ENCODE data around the gene DCLRE1C.
A peak's percentile ranks its signal among the peaks of the same experiment; 100 is the strongest.
"Not testable (repeated sequence)": the region's sequence is repeated elsewhere in the genome, so short reads cannot be mapped to it uniquely, and the experiment has no call there.

The DCLRE1C gene

GRCh38 chr10:14925268-14925667, 28.6 kb downstream of the DCLRE1C start:
- no peaks in the 10 kb centered on the region for H3K9me3 Mint-ChIP-seq
- no peak overlapping the region for H3K27ac Mint-ChIP-seq
- peaks cover 67% of the 10 kb centered on the region for H3K36me3 Mint-ChIP-seq (ENCODE audit: low read depth)
- no peaks in the 10 kb centered on the region for H3K27me3 Mint-ChIP-seq (ENCODE audit: low read depth)
- no peak overlapping the region for H3K4me3 Mint-ChIP-seq
- H3K4me1 Mint-ChIP-seq (ENCODE audit: low read depth), result peaks cover 13% of the 10 kb centered on the region

DNA sequence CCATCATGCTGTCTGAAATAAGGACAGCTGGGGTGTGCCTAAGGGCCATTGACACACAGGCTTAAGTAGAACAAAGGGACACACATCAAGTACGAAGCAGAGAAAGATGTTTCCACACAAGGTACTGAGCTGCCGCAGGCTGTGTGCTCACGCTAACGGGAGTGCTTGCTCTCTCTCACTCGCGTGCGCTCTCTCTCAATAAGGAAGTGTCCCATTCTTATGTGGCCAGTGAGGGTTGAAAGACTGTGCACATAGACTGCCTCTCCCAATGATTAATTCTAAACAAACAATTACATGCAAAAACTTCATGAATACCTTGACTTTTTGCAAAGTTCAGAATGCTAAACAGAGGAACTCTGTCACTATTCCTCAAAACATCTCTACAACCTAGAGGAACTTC, 29.9 kb downstream of the DCLRE1C start:
- Mint-ChIP-seq H3K27me3 (ENCODE audit: low read depth) (no peaks in the 10 kb centered on the region), H3K36me3 (ENCODE audit: low read depth) (peaks cover 73% of the 10 kb centered on the region), H3K4me3 (no peak overlapping the region), H3K27ac (no peak overlapping the region), H3K4me1 (ENCODE audit: low read depth) (peaks cover 19% of the 10 kb centered on the region), H3K9me3 (no peaks in the 10 kb centered on the region)

- Mint-ChIP-seq H3K27me3 (ENCODE audit: low read depth) (no peaks in the 10 kb centered on the region), H3K4me3 (no peak overlapping the region), H3K4me1 (ENCODE audit: low read depth) (peaks cover 33% of the 10 kb centered on the region), H3K9me3 (peaks cover 37% of the 10 kb centered on the region), H3K36me3 (ENCODE audit: low read depth) (peaks cover 89% of the 10 kb centered on the region), H3K27ac (no peak overlapping the region)
These were observed 34.9 kb downstream of the DCLRE1C start for GRCh38 chr10:14918964-14919363.

GRCh38 chr10:14917827-14918226, 36.1 kb downstream of the DCLRE1C start:
- H3K27ac Mint-ChIP-seq, result no peak overlapping the region
- H3K36me3 Mint-ChIP-seq (ENCODE audit: low read depth), result peaks cover 91% of the 10 kb centered on the region
- H3K4me1 Mint-ChIP-seq (ENCODE audit: low read depth), result peaks cover 33% of the 10 kb centered on the region

DNA sequence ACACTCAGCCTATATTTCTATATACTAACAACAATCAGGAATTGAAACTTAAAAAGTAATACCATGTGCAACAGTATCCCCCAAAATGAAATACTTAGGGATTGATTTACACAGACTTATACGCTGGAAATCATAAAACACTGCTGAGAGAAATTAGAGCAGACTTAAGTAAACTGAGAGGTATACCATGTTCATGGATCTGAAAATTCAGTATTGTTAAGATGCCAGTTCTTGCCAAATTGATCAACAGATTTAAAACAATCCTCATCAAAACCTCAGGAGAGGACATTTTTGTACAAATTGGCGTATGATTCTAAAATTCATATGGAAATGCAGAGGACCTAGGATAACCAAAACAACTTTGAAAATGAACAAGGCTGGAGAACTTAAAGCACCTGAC, 37.3 kb downstream of the DCLRE1C start:
- no peak overlapping the region for H3K4me3 Mint-ChIP-seq
- no peak overlapping the region for H3K27ac Mint-ChIP-seq
- H3K27me3 Mint-ChIP-seq (ENCODE audit: low read depth), result no peaks in the 10 kb centered on the region
- peaks cover 88% of the 10 kb centered on the region for H3K36me3 Mint-ChIP-seq (ENCODE audit: low read depth)
- peaks cover 41% of the 10 kb centered on the region for H3K9me3 Mint-ChIP-seq
- H3K4me1 Mint-ChIP-seq (ENCODE audit: low read depth), result peaks cover 28% of the 10 kb centered on the region

More at GRCh38 chr10:14917827-14918226, 36.1 kb downstream of the DCLRE1C start:
- H3K4me3 Mint-ChIP-seq, result no peak overlapping the region
- peaks cover 41% of the 10 kb centered on the region for H3K9me3 Mint-ChIP-seq
- no peaks in the 10 kb centered on the region for H3K27me3 Mint-ChIP-seq (ENCODE audit: low read depth)

DNA sequence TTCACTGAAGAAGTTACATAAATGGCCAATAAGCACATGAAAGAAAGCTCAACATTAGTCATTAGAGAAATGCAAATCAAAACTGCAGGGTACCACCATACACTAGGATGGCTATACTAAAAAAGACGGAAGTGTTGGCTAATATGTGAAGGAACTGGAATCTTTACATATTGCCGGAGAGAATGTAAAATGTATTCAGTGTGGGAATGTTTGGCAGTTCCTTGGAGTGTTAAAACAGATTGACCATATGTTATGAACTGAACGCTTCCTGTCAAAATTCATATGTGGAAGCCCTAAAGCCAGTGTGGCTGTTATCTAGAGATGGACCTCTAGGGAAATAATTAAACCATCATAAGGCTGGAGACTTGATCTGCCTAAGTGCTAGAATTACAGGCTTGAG, 42.1 kb downstream of the DCLRE1C start:
- Mint-ChIP-seq H3K36me3 (ENCODE audit: low read depth) (peaks cover 83% of the 10 kb centered on the region), H3K27me3 (ENCODE audit: low read depth) (no peaks in the 10 kb centered on the region), H3K27ac (no peak overlapping the region), H3K9me3 (peaks cover 28% of the 10 kb centered on the region), H3K4me1 (ENCODE audit: low read depth) (peaks cover 26% of the 10 kb centered on the region), H3K4me3 (no peak overlapping the region)

DNA sequence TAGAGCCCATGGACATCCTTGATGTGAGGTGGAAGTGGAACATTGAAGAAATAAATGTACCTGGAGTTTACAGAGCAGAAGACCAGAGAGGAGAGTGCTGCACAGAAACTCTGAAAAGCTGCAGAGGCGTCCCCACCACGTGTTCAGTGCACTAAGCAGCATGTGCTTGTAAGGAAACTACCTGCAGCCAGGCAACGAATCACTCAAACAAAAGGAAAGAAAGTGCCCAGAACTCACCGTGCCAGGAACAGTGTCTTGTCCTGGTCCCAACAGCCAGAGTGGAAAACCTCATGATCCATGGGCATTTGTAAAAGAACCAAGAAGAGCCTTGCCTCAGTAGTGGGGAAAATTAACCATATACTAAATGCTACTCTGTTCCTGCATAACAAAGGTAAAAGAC, 42.9 kb downstream of the DCLRE1C start:
- Mint-ChIP-seq H3K27me3 (ENCODE audit: low read depth) (no peaks in the 10 kb centered on the region), H3K36me3 (ENCODE audit: low read depth) (peaks cover 77% of the 10 kb centered on the region), H3K4me1 (ENCODE audit: low read depth) (peaks cover 26% of the 10 kb centered on the region), H3K4me3 (no peak overlapping the region), H3K27ac (no peak overlapping the region), H3K9me3 (peaks cover 19% of the 10 kb centered on the region)

DNA sequence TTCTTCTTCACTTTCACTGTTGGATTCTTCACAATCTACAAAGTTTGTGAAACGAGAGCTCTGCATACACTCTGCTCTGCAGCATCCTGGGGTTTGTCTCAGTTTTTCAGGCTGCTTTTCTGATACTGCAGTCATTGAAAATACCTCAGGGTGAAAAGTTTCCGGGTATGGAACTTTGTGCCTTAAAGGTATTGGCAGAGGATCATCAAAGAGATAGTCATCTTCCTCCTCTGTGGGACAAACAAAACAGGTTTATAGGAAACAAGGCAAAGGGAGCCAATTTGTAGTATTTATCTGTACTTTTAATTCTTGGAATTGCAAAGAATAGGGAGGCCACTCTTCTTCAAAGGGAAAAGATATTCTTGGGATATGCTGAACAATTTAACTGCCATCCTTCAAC, 44.8 kb downstream of the DCLRE1C start:
- Mint-ChIP-seq H3K27ac (peak overlapping the region; percentile 17), H3K36me3 (ENCODE audit: low read depth) (peaks cover 68% of the 10 kb centered on the region), H3K4me1 (ENCODE audit: low read depth) (peaks cover 17% of the 10 kb centered on the region), H3K9me3 (peaks cover 5% of the 10 kb centered on the region), H3K27me3 (ENCODE audit: low read depth) (no peaks in the 10 kb centered on the region), H3K4me3 (no peak overlapping the region)

DNA sequence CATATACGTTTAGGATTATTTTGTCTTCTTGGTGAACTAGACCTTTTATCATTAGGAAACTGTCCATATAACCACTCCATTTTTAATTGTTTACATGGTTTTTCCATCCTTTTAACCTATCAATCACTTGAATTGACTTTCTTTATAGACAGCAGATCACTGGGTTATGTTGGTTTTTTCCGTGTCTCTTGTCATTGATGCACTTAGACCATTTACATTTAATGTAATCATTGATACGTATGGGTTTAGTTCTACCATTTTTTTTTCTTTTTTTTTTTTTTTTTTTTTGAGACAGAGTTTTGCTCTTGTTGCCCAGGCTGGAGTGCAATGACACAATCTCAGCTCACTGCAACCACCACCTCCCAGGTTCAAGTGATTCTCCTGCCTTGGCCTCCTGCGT, 46.3 kb downstream of the DCLRE1C start:
- not testable (repeated sequence) for H3K4me3 Mint-ChIP-seq; H3K9me3 Mint-ChIP-seq; H3K27ac Mint-ChIP-seq; H3K27me3 Mint-ChIP-seq (ENCODE audit: low read depth)
- Mint-ChIP-seq H3K36me3 (ENCODE audit: low read depth) (peaks cover 55% of the 10 kb centered on the region), H3K4me1 (ENCODE audit: low read depth) (peaks cover 17% of the 10 kb centered on the region)

- Mint-ChIP-seq H3K27me3 (ENCODE audit: low read depth) (no peaks in the 10 kb centered on the region), H3K27ac (no peak overlapping the region), H3K9me3 (no peaks in the 10 kb centered on the region), H3K36me3 (ENCODE audit: low read depth) (peaks cover 52% of the 10 kb centered on the region), H3K4me3 (no peak overlapping the region), H3K4me1 (ENCODE audit: low read depth) (peaks cover 17% of the 10 kb centered on the region)
These were observed 47.1 kb downstream of the DCLRE1C start for GRCh38 chr10:14906765-14907164.

GRCh38 chr10:14905890-14906289, 48.0 kb downstream of the DCLRE1C start:
- no peak overlapping the region for H3K4me3 Mint-ChIP-seq
- H3K27ac Mint-ChIP-seq, result peak overlapping the region; percentile 67
- H3K4me1 Mint-ChIP-seq (ENCODE audit: low read depth), result peaks cover 15% of the 10 kb centered on the region
- H3K9me3 Mint-ChIP-seq, result no peaks in the 10 kb centered on the region
- H3K36me3 Mint-ChIP-seq (ENCODE audit: low read depth), result peaks cover 43% of the 10 kb centered on the region
- no peaks in the 10 kb centered on the region for H3K27me3 Mint-ChIP-seq (ENCODE audit: low read depth)

DNA sequence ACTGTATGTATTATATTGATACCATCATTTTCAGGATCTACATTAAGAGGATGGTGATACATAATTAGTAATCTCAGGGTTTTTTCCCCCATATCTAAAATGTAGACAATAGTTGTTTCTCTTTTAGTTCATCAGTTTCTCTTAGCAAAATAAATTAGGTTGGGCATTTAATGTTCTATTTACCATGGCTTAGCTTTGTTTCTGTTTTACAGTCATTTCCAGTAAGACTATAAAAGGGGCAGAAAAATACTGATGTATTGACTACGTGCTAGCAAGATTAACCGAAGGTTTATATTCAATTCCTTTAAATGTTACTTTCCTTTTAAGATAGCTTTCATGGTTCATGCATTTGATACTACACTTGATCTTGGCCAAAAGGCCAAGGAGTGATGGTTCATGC, 49.0 kb downstream of the DCLRE1C start:
- Mint-ChIP-seq H3K4me3 (no peak overlapping the region), H3K9me3 (no peaks in the 10 kb centered on the region), H3K27ac (no peak overlapping the region), H3K36me3 (ENCODE audit: low read depth) (peaks cover 33% of the 10 kb centered on the region), H3K27me3 (ENCODE audit: low read depth) (no peaks in the 10 kb centered on the region), H3K4me1 (ENCODE audit: low read depth) (peaks cover 5% of the 10 kb centered on the region)

DNA sequence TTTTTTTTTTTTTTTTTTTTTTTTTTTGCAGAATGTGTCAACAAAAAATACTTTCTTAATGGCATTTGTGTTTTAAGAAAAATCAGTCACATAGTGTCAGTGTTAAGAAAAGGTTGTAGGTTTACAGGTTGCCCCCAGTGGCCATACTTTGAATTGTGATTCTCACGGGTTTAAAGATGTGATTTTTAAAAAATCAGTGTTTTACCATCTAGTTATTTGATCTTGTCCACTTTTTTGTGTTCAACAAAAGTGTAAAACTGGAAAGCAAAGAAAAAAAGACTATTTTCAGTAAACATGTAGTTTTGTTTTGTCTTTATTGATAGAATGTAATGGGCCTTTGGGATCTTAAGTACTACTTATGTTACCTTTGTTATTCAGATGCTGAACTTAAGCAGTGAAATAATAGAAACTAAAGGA, 49.6 kb downstream of the DCLRE1C start:
- Mint-ChIP-seq H3K27ac (no peak overlapping the region), H3K27me3 (ENCODE audit: low read depth) (no peaks in the 10 kb centered on the region), H3K4me1 (ENCODE audit: low read depth) (peaks cover 5% of the 10 kb centered on the region), H3K4me3 (no peak overlapping the region), H3K36me3 (ENCODE audit: low read depth) (peaks cover 36% of the 10 kb centered on the region), H3K9me3 (no peaks in the 10 kb centered on the region)

- no peaks in the 10 kb centered on the region for H3K27me3 Mint-ChIP-seq (ENCODE audit: low read depth)
- no peaks in the 10 kb centered on the region for H3K9me3 Mint-ChIP-seq
- H3K4me1 Mint-ChIP-seq (ENCODE audit: low read depth), result peaks cover 11% of the 10 kb centered on the region
These were observed 62.7 kb downstream of the DCLRE1C start for GRCh38 chr10:14891151-14891550.

DNA sequence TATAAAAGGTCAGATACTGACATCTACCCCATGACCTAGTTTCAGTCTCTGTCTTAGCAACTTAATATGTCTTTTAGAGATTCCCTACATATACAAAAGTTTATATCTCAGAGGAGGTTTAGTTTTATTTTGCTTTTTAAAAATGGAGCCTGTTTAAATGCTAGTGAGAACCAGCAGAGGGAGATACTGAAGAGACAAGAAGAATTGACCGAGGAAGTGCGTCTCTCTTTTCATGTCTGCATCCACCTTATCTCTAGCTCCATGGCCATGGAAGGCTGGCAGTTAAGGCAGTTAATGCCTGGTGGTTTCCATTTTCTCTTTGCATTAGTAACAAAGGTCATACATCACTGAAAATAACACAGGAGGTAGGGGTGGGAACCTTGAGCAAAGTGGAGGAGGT, 64.6 kb downstream of the DCLRE1C start:
- H3K4me1 Mint-ChIP-seq (ENCODE audit: low read depth), result peaks cover 11% of the 10 kb centered on the region
- H3K4me3 Mint-ChIP-seq, result no peak overlapping the region
- H3K27ac Mint-ChIP-seq, result no peak overlapping the region
- no peaks in the 10 kb centered on the region for H3K9me3 Mint-ChIP-seq
- no peaks in the 10 kb centered on the region for H3K27me3 Mint-ChIP-seq (ENCODE audit: low read depth)
- peaks cover 13% of the 10 kb centered on the region for H3K36me3 Mint-ChIP-seq (ENCODE audit: low read depth)

More at GRCh38 chr10:14891151-14891550, 62.7 kb downstream of the DCLRE1C start:
- H3K36me3 Mint-ChIP-seq (ENCODE audit: low read depth), result peaks cover 15% of the 10 kb centered on the region
- H3K27ac Mint-ChIP-seq, result no peak overlapping the region
- no peak overlapping the region for H3K4me3 Mint-ChIP-seq

- Mint-ChIP-seq H3K4me3 (no peak overlapping the region), H3K9me3 (no peaks in the 10 kb centered on the region), H3K36me3 (ENCODE audit: low read depth) (peaks cover 10% of the 10 kb centered on the region), H3K27me3 (ENCODE audit: low read depth) (no peaks in the 10 kb centered on the region), H3K27ac (peak overlapping the region; percentile 6), H3K4me1 (ENCODE audit: low read depth) (peaks cover 21% of the 10 kb centered on the region)
These were observed 69.8 kb downstream of the DCLRE1C start for GRCh38 chr10:14884082-14884481.
